Ascending aorta (tissue), 2 donors: ENCODE data around the gene CASZ1. TPM values are rescaled to one million over a fixed set of nuclear protein-coding genes. Genes with fewer than 3 reads are reported as not detected.
A peak's percentile ranks its signal among the peaks of the same experiment; 100 is the strongest.

Source experiments
- DNase-seq, 2 donors: peaks; one replicate each; pipeline ENCODE4 v3.0.0-alpha.2; 2019; ENCODE audit warnings: low spot score in 2 of 2
- H3K27ac ChIP-seq, 2 donors: fragments of 200-600 bp; sonication (generic); one replicate each; pipeline ENCODE4 v1.5.1; 2016 to 2017; ENCODE audit warnings: mild to moderate bottlenecking in 1 of 2
- H3K27me3 ChIP-seq: fragments of 200-600 bp; sonication (generic); one replicate; pipeline ENCODE4 v1.5.1; 2017
- H3K36me3 ChIP-seq, 2 donors: fragments of 200-600 bp; sonication (generic); one replicate each; pipeline ENCODE4 v1.5.1; 2016
- H3K4me1 ChIP-seq, 2 donors: fragments of 200-600 bp; sonication (generic); one replicate each; pipeline ENCODE4 v1.5.1; 2016 to 2017; ENCODE audit warnings: mild to moderate bottlenecking in 1 of 2
- H3K4me3 ChIP-seq, 2 donors: fragments of 200-600 bp; sonication (generic); one replicate each; pipeline ENCODE4 v1.5.1; 2016 to 2017; ENCODE audit warnings: mild to moderate bottlenecking in 1 of 2
- H3K9me3 ChIP-seq, 2 donors: fragments of 200-600 bp; sonication (generic); one replicate each; pipeline ENCODE4 v1.5.1; 2016
- intact Hi-C: fragments of 100-400 bp; cut with DNase I; formaldehyde crosslinking; loops from one replicate; pipeline ENCODE4 v1.15.1; 2023
- total RNA-seq: library from RNA; depleted of rRNA; stranded (reverse); fragments of >200 nt; gene quantifications from one replicate; pipeline ENCODE4 v1.1.0, GENCODE V29; 2016
- TF ChIP-seq, protein P1 (sequence below), 3 experiments: fragments of 200-600 bp in 2 of 3; fragments of 450-650 bp in 1 of 3; sonication (generic) in 2 of 3; IDR thresholded peaks; one replicate each; pipeline ENCODE4 v1.5.1; 2016 to 2019; ENCODE audit warnings: antibody characterized with exemption in 3 of 3, mild to moderate bottlenecking in 1 of 3, moderate library complexity in 1 of 3

CASZ1 gene
- total RNA-seq, 1 donor from 2014 or later = 25.8 TPM

- Histone ChIP-seq H3K36me3 (no peaks in the 10 kb centered on the region), H3K9me3 (no peaks in the 10 kb centered on the region), H3K4me1 (peaks cover 3 to 12% of the 10 kb centered on the region in 2 donors), H3K4me3 (no peak overlapping the region), H3K27me3 (no peaks in the 10 kb centered on the region), H3K27ac (no peak overlapping the region)
- TF ChIP-seq, protein P1, sequence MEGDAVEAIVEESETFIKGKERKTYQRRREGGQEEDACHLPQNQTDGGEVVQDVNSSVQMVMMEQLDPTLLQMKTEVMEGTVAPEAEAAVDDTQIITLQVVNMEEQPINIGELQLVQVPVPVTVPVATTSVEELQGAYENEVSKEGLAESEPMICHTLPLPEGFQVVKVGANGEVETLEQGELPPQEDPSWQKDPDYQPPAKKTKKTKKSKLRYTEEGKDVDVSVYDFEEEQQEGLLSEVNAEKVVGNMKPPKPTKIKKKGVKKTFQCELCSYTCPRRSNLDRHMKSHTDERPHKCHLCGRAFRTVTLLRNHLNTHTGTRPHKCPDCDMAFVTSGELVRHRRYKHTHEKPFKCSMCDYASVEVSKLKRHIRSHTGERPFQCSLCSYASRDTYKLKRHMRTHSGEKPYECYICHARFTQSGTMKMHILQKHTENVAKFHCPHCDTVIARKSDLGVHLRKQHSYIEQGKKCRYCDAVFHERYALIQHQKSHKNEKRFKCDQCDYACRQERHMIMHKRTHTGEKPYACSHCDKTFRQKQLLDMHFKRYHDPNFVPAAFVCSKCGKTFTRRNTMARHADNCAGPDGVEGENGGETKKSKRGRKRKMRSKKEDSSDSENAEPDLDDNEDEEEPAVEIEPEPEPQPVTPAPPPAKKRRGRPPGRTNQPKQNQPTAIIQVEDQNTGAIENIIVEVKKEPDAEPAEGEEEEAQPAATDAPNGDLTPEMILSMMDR (IDR thresholded peaks at IDR 0.05) = no peak
- no peak for DNase-seq
- intact Hi-C loops = loop anchor here (5.0 kb wide), 5 partner anchors 72 to 287 kb away; no protein-coding TSS in a partner anchor
These were observed 3.3 kb upstream of the CASZ1 start for GRCh38 chr1:10799726-10800125.

GRCh38 chr1:10795276-10796021 is 997 bp downstream of the CASZ1 start:
- no peak for DNase-seq
- TF ChIP-seq, protein P1 (IDR thresholded peaks at IDR 0.05) = no peak
- Histone ChIP-seq H3K27me3 (no peaks in the 10 kb centered on the region), H3K4me3 (peak overlapping the region; percentile 65 to 74), H3K4me1 (peaks cover 6 to 28% of the 10 kb centered on the region in 2 donors), H3K9me3 (no peaks in the 10 kb centered on the region), H3K36me3 (no peaks in the 10 kb centered on the region), H3K27ac (peak overlapping the region; percentile 40 to 46)
- intact Hi-C loops = loop anchor here (2.0 to 5.0 kb wide), 6 partner anchors 68 to 283 kb away; no protein-coding TSS in a partner anchor

DNA sequence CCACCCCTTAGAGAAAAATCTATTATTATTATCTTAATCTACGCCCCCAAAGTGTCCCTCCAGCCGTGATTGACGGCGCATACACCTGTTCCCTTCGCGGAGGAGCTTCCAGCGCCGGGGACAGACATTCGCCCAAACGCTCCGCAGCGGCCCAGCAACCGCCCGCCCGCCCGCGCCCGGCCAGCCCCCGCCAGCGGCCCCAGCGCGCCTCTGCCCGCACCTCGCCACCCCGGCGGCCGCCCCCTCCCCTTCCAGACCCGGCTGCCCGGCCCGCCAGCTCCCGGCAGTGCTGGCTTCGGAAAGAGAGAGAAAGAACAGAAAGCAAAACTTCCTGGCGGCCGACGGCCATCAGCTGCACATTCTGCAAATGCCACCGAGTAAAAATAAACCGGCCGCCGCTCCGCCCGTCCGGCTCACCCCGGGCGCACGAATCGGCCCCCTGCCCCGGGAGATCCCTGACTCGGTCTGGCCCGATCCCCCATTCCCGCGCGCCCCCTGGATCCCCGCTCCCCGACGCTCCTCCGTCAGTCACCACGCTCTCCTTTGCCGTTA is 1.6 kb downstream of the CASZ1 start:
- no peak for DNase-seq
- Histone ChIP-seq H3K27ac (peak overlapping the region in 1 of 2 donors; percentile 40), H3K27me3 (no peaks in the 10 kb centered on the region), H3K4me1 (peaks cover 6 to 28% of the 10 kb centered on the region in 2 donors), H3K36me3 (no peaks in the 10 kb centered on the region), H3K4me3 (peak overlapping the region; percentile 65 to 74), H3K9me3 (no peaks in the 10 kb centered on the region)
- intact Hi-C loops = loop anchor here (2.0 to 5.0 kb wide), 8 partner anchors 67 to 478 kb away; partner anchors contain the start of gene UBIAD1
- TF ChIP-seq, protein P1 (IDR thresholded peaks at IDR 0.05) = no peak

GRCh38 chr1:10793129-10793651 is 3.3 kb downstream of the CASZ1 start:
- Histone ChIP-seq H3K9me3 (no peaks in the 10 kb centered on the region), H3K4me1 (peaks cover 7 to 34% of the 10 kb centered on the region in 2 donors), H3K27ac (no peak overlapping the region), H3K27me3 (no peaks in the 10 kb centered on the region), H3K36me3 (no peaks in the 10 kb centered on the region), H3K4me3 (peak overlapping the region in 1 of 2 donors; percentile 74)
- TF ChIP-seq, protein P1 (IDR thresholded peaks at IDR 0.05) = no peak
- DNase-seq = no peak
- intact Hi-C loops = loop anchor here (5.0 kb wide), 2 partner anchors 156 to 479 kb away; partner anchors contain the start of gene UBIAD1

DNA sequence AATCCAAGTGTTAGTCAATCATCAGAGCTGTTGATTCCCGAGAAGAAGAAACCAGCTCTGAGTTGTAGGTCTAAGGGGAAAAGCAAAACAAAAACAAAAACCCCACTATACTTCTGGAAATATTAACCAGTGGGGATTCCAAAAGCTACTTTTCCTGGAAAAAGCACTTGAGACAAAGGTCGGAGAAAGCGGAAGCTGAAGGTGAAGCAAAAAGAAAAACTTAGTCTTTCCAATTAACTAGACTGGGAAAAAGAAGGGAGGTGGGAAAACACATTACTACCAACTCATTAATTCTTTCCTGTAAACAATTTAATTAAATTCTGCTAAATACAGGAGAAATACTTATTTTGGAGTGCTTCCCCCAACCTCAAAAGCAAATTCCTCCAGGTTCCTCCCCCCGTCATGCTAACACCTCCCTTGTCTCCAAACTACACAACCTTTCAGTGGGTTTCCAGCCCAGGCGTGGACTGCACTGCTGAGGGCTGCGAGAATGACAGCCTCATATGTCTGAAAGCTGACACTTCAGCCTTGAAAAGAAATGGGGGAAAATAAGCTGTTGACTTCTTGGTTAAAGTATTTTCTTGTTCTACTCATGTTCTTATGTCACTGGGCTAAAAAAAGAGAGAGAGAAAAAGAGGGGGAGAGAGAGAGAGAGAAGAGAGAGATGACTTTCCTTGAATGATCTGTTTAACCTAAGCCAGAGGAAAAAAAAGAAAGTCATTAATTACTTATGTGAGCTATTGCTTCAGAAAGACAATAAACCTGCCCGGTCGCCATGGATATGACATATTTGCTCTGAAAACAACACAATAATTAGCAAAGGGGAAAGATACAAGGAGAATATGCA is 5.1 kb downstream of the CASZ1 start:
- no peaks in the 10 kb centered on the region for H3K9me3 ChIP-seq
- TF ChIP-seq, protein P1 (IDR thresholded peaks at IDR 0.05) = no peak
- H3K27me3 ChIP-seq = no peaks in the 10 kb centered on the region
- H3K27ac ChIP-seq = no peak overlapping the region
- no peaks in the 10 kb centered on the region for H3K36me3 ChIP-seq
- DNase-seq = no peak
- intact Hi-C loops = loop anchor here (5.0 kb wide), 2 partner anchors 154 to 481 kb away; partner anchors contain the start of gene UBIAD1
- H3K4me3 ChIP-seq = no peak overlapping the region
- H3K4me1 ChIP-seq = peaks cover 10 to 32% of the 10 kb centered on the region in 2 donors
